Endometrial microvascular endothelial cells (primary cell): ENCODE results near the gene CENPF. TPM values are rescaled to one million over a fixed set of nuclear protein-coding genes. Genes with fewer than 3 reads are reported as not detected.
"Not testable (repeated sequence)": the region's sequence is repeated elsewhere in the genome, so short reads cannot be mapped to it uniquely, and the experiment has no call there.

ENCODE experiments used
- in situ Hi-C: cut with HindIII; loops from 2 replicates; pipeline ENCODE4 v1.10.0; 2017; ENCODE audit warnings: low sequenced_read_pairs, low pct_unique_long_range_greater_than_20kb; ENCODE audit errors: inconsistent ontology term
- total RNA-seq: library from RNA; depleted of rRNA; stranded (reverse); fragments of >200 nt; gene quantifications from one replicate; pipeline ENCODE4 v1.2.3, GENCODE V29; 2015; ENCODE audit errors: inconsistent ontology term

The CENPF gene
- total RNA-seq, 1 donor from 2014 or later, result 64.4 TPM

- in situ Hi-C loops, result not testable (repeated sequence)
Measured at GRCh38 chr1:214675524-214675923, 72.5 kb downstream of the CENPF start.

GRCh38 chr1:214676747-214677146 lies 73.8 kb downstream of the CENPF start:
- in situ Hi-C loops, result no loop called here

DNA sequence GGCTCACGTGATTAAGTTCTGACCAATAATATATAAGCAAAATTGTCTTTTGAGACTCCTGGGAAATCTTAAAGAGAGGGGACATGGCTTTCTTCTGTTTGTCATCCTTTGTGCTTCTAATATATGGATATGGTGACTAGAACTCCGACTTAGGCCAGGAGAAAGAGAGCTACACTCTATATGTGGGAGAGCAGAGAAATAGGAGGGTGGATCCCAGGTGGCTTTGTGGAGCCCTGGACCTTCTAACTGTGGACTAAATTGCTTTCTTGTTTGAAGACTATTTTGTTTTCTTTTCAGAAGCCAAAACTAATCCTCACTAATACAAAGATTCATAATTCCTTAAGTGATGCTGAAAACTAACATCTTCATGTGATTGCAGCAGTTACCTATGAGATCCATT lies 75.0 kb downstream of the CENPF start:
- in situ Hi-C loops, result no loop called here

DNA sequence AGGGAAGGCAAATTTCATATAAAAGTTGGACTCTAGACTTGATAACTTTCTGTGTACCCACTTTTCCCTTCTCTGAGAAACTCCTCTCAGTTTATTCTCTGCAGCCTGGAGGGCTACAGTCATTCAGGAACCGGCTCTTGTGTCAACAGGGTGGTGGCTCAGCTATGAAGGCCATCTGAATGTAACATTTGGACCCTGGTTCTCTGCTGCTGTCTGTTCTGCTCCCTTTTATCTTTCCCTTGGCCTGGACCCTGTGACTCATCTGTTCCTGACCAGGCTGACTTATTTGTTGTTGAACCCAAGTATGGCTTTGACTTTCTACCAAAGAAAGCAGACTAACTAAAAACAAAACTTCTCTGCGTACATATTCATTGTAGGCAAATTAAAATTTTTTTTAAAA lies 75.4 kb downstream of the CENPF start:
- in situ Hi-C loops, result no loop called here

DNA sequence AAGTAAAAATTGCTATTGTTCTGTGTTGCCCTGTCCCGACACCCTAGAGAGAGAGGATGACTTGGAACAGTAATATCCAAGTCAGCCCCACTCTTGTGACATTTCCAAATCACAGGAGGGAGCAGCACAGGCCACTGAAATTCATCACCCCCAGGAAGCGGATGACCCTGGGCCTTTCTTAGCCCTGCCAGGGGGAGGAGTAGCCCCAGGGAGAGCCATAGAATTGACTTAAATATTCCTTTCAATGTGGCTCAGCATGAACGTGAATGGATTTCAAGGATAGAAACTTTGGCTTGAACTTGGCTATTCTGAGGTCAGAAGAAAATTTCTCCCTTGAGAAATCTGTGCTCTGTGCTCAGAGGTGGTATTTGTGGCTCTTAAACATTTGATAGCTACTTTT lies 80.6 kb downstream of the CENPF start:
- in situ Hi-C loops, result no loop called here

DNA sequence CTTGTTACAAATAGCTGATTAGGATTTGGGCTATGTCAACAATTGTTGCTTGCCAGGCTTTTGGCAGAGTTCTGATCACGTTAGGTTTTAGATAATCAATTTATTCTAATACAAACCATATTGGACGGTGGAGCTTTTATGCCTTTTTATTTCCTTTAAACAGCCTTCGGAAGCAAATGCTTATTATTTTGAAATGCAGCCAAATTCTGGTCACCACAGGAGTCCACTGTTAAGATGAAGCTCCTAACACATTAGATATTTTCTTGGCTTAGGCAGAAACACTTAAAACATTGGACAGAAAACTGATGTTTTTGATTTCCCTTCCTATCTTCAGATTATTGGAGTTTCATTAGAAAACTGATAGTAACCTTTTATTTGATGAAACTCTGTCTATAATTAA lies 82.9 kb downstream of the CENPF start:
- in situ Hi-C loops, result no loop called here

- in situ Hi-C loops, result no loop called here
Measured at GRCh38 chr1:214686497-214686896, 83.5 kb downstream of the CENPF start.

DNA sequence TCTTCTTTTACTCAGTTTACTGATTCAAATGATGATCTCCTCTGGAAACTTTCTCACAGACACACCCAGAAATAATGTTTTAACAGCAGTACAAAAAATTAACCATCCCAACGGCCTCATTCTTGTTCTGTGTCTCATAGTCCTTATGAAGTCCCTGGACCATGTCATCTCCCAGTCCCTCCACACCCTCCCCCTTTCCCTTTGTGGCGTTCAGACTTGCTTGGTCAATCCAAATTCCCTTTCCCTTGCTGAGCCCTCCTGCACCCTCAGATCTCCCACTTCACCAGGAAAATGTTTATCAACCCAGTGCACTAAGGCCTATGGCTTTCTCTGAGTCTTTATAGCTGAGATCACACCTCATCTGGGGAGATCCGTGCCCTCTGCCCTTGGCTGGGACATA lies 85.9 kb downstream of the CENPF start:
- in situ Hi-C loops, result no loop called here

DNA sequence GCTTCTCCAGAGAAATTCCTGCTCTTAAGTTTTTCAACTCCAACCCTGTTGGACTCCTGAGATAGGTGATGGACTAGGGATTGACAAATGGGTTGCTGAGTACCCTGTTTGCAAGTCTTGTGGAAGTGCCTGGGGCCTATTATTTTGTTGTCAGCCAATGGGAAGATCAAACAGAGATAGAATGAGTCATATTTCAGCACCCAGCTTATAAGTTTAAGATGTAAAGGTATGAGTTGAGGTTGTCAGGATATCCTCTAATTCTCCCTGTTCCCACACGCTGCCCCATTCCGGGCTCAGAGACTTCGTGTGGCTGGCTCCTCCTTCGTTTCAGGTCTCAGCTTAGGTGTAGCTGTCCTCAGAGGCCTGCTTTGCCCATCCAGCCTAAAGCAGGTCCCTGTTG lies 91.8 kb downstream of the CENPF start:
- in situ Hi-C loops, result no loop called here

- in situ Hi-C loops, result no loop called here
Measured at GRCh38 chr1:214698559-214698958, 95.6 kb downstream of the CENPF start.

DNA sequence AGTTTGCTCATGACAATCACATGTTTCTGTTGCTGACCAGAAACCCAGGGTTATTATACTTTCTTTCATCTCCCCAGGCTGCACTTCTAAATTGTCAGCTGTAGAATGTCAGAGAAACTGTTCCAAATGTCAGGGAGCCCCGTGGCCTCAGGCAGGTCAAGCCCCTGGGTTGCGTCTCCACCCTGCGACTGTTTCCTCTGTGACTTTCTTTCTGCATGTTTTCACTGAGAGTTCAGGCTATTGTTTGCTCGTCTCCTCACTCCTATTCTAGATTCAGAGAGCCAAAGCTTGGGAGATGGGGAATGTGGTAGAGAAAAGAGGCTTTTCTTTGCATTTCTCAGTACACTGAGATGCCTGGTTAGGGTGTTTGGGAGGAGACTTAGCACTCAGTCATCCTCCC lies 97.4 kb downstream of the CENPF start:
- in situ Hi-C loops, result no loop called here

DNA sequence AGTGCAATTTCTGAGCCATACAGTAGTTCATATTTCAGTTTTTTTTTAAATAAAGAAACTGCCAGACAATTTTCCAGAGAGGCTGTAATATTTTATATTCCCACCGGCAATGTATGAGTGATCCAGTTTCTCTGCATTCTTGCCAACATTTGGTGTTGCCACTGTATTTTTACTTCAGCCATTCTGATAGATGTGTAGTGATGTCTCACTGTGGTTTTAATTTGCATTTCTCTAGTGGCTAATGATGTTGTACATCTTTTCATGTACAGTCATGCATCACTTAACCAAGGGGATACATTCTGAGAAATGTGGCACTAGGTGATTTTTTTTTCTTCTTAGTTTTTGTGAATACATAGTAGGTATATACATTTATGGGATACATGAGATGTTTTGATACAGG lies 99.6 kb downstream of the CENPF start:
- in situ Hi-C loops, result no loop called here

DNA sequence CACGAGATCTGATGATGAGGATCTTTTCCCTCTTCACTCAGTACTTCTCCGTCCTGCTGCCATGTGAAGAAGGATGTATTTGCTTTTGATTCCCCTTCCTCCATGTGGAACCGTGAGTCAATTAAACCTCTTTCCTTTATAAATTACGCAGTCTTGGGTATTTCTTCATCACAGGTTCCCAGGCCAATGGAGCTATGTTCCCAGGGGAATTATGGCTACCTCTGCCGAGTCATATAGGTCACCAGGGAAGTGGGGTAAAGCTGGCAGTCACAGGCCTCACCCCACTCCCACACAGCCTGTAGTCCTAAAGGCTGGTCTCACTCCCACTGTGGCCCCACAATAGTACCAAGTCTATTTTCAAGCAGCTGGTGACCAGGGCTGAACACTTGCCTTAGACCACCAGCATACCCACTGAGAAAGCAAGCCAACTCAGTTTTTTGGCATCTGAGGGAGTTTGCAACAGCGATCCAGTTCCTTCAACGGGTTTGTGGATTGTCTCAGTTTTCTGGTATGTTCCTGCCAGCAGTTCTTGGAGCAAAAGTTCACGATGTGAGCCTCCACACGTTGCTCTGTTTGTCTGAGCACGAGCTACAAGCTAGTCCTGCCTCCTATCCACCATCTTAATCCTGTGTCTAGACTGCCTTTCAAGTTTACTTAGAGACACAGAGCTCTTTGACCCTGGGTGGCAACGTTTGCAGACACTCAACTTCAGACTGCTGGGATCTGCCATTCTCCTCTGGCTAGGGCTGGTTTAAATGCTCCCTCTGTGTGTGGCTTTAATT lies 104.5 kb downstream of the CENPF start:
- in situ Hi-C loops, result no loop called here

- in situ Hi-C loops, result no loop called here
Measured at GRCh38 chr1:214708321-214708955, 105.4 kb downstream of the CENPF start.

- in situ Hi-C loops, result no loop called here
Measured at GRCh38 chr1:214709241-214709640, 106.2 kb downstream of the CENPF start.

GRCh38 chr1:214712737-214713136 lies 109.7 kb downstream of the CENPF start:
- in situ Hi-C loops, result no loop called here

Other genes with a start within 250 kb of the CENPF start
- gene PTPN14, start 51.6 kb upstream of the CENPF start, total RNA-seq, result 63.4 TPM